GM12878 (cell line): ENCODE measurements around the gene MFN2. TPM values are rescaled to one million over a fixed set of nuclear protein-coding genes. Genes with fewer than 3 reads are reported as not detected.

Source experiments
- ATAC-seq: fragments of 200-7000 bp; cut with Tn5 transposase; 3 replicates; pipeline ENCODE4 v1.9.1; 2020; ENCODE audit warnings: mild to moderate bottlenecking, moderate library complexity
- BruUV-seq: library from RNA; stranded (reverse); fragments of 400-500 nt; replicated peaks from 2 replicates; lab custom pipeline; 2021; lab: Mats Ljungman, UMichigan
- CTCF ChIA-PET: fragments of 300-600 bp; sonication (Branson Sonifier 250); formaldehyde crosslinking; extraction: SDS; loops from one replicate; lab custom pipeline; 2021; ENCODE audit warnings: inconsistent platforms; lab: Yijun Ruan, JAX
- POLR2A ChIA-PET: fragments of 350-600 bp; formaldehyde crosslinking; extraction: SDS; loops from one replicate; lab custom pipeline; 2021; ENCODE audit warnings: inconsistent platforms; lab: Charles Lee
- RAD21 ChIA-PET: fragments of 300-600 bp; sonication (Branson Sonifier 250); formaldehyde crosslinking; loops from one replicate; lab custom pipeline; 2023; ENCODE audit warnings: antibody characterized with exemption; ENCODE audit not compliant: unreplicated experiment; lab: Charles Lee
- SMC1A ChIA-PET: fragments of 300-600 bp; sonication (Branson Sonifier 250); formaldehyde crosslinking; loops from one replicate; lab custom pipeline; 2023; ENCODE audit not compliant: unreplicated experiment, uncharacterized antibody; lab: Charles Lee
- DNase-seq: peaks from one replicate; pipeline ENCODE4 v3.0.0-alpha.2; 2011; ENCODE audit warnings: low read depth, low spot score
- FAIRE-seq: peaks from 3 replicates; lab custom pipeline; 2011; peaks lifted over from hg19 to GRCh38; lab: Jason Lieb, UNC
- H2AFZ ChIP-seq: 2 replicates; pipeline ENCODE4 v1.6.0; 2011; ENCODE audit warnings: low read depth, low read length, control low read depth; ENCODE audit not compliant: control insufficient read depth
- H3K27ac ChIP-seq: 2 replicates; pipeline ENCODE4 v1.5.1; 2011; ENCODE audit warnings: control low read depth; ENCODE audit not compliant: control insufficient read depth, insufficient read depth
- H3K27me3 ChIP-seq, 2 experiments: replicated peaks in 1 of 2; 2 replicates each; pipeline versions ENCODE4 v1.6.0 to v1.6.1; 2011; ENCODE audit warnings: low read length in 1 of 2; ENCODE audit not compliant: control insufficient read depth in 2 of 2, insufficient read depth in 2 of 2
- H3K36me3 ChIP-seq, 2 experiments: 2 replicates each; pipeline ENCODE4 v1.5.1; 2011; ENCODE audit warnings: low read length in 1 of 2; ENCODE audit not compliant: control insufficient read depth in 2 of 2, insufficient read depth in 2 of 2
- H3K4me1 ChIP-seq: 2 replicates; pipeline ENCODE4 v1.6.1; 2011; ENCODE audit warnings: mild to moderate bottlenecking, low read length, moderate library complexity, mixed read lengths; ENCODE audit not compliant: control insufficient read depth, insufficient read depth
- H3K4me2 ChIP-seq: 2 replicates; pipeline ENCODE4 v1.6.0; 2011; ENCODE audit warnings: control low read depth; ENCODE audit not compliant: control insufficient read depth, insufficient read depth
- H3K4me3 ChIP-seq: fragments of 200-600 bp; sonication (generic); 2 replicates; pipeline ENCODE4 v1.5.1; 2016
- H3K79me2 ChIP-seq: 2 replicates; pipeline ENCODE4 v1.6.0; 2011; ENCODE audit warnings: low read length; ENCODE audit not compliant: control insufficient read depth, insufficient read depth
- H3K9ac ChIP-seq: 2 replicates; pipeline ENCODE4 v1.8.0; 2011; ENCODE audit warnings: low read length, control low read depth, mixed read lengths; ENCODE audit not compliant: control insufficient read depth, insufficient read depth
- H3K9me3 ChIP-seq: replicated peaks from 3 replicates; pipeline ENCODE4 v1.5.1; 2011; ENCODE audit warnings: mild to moderate bottlenecking, low read length; ENCODE audit not compliant: control insufficient read depth, insufficient read depth
- H4K20me1 ChIP-seq: 2 replicates; pipeline ENCODE4 v1.6.0; 2011; ENCODE audit not compliant: control insufficient read depth, insufficient read depth
- CBFB ChIP-seq: IDR thresholded peaks from 2 replicates; pipeline ENCODE4 v1.6.1; 2016; ENCODE audit warnings: antibody characterized with exemption, low read depth
- CREM ChIP-seq: IDR thresholded peaks from 2 replicates; pipeline ENCODE4 v1.6.1; 2014; ENCODE audit warnings: antibody characterized with exemption, low read depth
- EED ChIP-seq: sonication (generic); IDR thresholded peaks from 2 replicates; pipeline ENCODE4 v1.6.1; 2016; ENCODE audit warnings: antibody characterized with exemption, low read depth
- ETV6 ChIP-seq, 2 experiments: fragments of 450-650 bp in 1 of 2; IDR thresholded peaks in 1 of 2; conservative IDR thresholded peaks in 1 of 2; 2 replicates each; pipeline ENCODE4 v1.6.1; 2014; ENCODE audit warnings: antibody characterized with exemption in 1 of 2, borderline replicate concordance in 1 of 2, low read depth in 1 of 2, mild to moderate bottlenecking in 1 of 2, moderate library complexity in 1 of 2
- FOXM1 ChIP-seq: IDR thresholded peaks from 2 replicates; pipeline ENCODE4 v1.6.1; 2012; ENCODE audit warnings: low read depth, mild to moderate bottlenecking, inconsistent platforms, low read length, moderate library complexity
- IKZF1 ChIP-seq: fragments of 450-650 bp; conservative IDR thresholded peaks from 2 replicates; pipeline ENCODE4 v1.6.1; 2017; ENCODE audit warnings: antibody characterized with exemption, mild to moderate bottlenecking
- IKZF2 ChIP-seq, 2 experiments: fragments of 450-650 bp; IDR thresholded peaks; 2 replicates each; pipeline ENCODE4 v1.6.1; 2017; ENCODE audit warnings: mild to moderate bottlenecking in 2 of 2, moderate library complexity in 2 of 2
- IRF4 ChIP-seq: IDR thresholded peaks from 2 replicates; pipeline ENCODE4 v1.6.1; 2011; ENCODE audit warnings: low read depth, low read length
- JUNB ChIP-seq: IDR thresholded peaks from 2 replicates; pipeline ENCODE4 v1.6.1; 2016; ENCODE audit warnings: antibody characterized with exemption, mild to moderate bottlenecking
- PAX5 ChIP-seq: IDR thresholded peaks from 2 replicates; pipeline ENCODE4 v1.6.1; 2011; ENCODE audit warnings: low read depth, low read length, borderline replicate concordance
- POLR2A ChIP-seq: IDR thresholded peaks from 2 replicates; pipeline ENCODE4 v1.6.1; 2011; ENCODE audit warnings: low read depth, mild to moderate bottlenecking, low read length
- POLR2AphosphoS2 ChIP-seq: IDR thresholded peaks from 2 replicates; pipeline ENCODE4 v1.6.1; 2011; ENCODE audit warnings: low read depth, mild to moderate bottlenecking, low read length, improper control_type of control experiment, moderate library complexity
- SIX5 ChIP-seq: IDR thresholded peaks from 2 replicates; pipeline ENCODE4 v1.6.1; 2011; ENCODE audit warnings: mild to moderate bottlenecking, low read depth, low read length, moderate library complexity; ENCODE audit not compliant: severe bottlenecking
- SPI1 ChIP-seq: IDR thresholded peaks from 2 replicates; pipeline ENCODE4 v1.6.1; 2011; ENCODE audit warnings: low read depth, mild to moderate bottlenecking, low read length, moderate library complexity, borderline replicate concordance; ENCODE audit not compliant: insufficient read depth
- SRF ChIP-seq, 2 experiments: IDR thresholded peaks; 2 replicates each; pipeline ENCODE4 v1.6.1; 2011; ENCODE audit warnings: low read depth in 2 of 2, low read length in 2 of 2, mild to moderate bottlenecking in 1 of 2, moderate library complexity in 1 of 2
- TCF12 ChIP-seq: IDR thresholded peaks from 2 replicates; pipeline ENCODE4 v1.6.1; 2011; ENCODE audit warnings: low read depth, mild to moderate bottlenecking, low read length
- TCF3 ChIP-seq: IDR thresholded peaks from 2 replicates; pipeline ENCODE4 v1.6.1; 2012; ENCODE audit warnings: low read depth, mild to moderate bottlenecking, low read length, borderline replicate concordance; ENCODE audit not compliant: insufficient read depth
- in situ Hi-C: fragments of 300-500 bp; cut with MboI; formaldehyde crosslinking; loops from 9 replicates; pipeline ENCODE4 v1.14.3; 2018; ENCODE audit warnings: mixed read lengths
- intact Hi-C: fragments of 100-400 bp; cut with micrococcal nuclease; formaldehyde crosslinking; loops from one replicate; pipeline ENCODE4 v1.14.2; 2022; ENCODE audit not compliant: unreplicated experiment
- polyA plus RNA-seq, 11 experiments: library from polyadenylated mRNA; depleted of rRNA in 4 of 11; unstranded in 6 of 11; stranded (reverse) in 5 of 11; fragments of >200 nt; fragmentation: Nextera tagmentation in 4 of 11; fragmentation: Illumina TruSeq in 1 of 11; extraction: Ambion mirVana in 4 of 11; extraction: Trizol in 1 of 11; gene quantifications; 1 replicate in 1 of 11; 2 replicates in 10 of 11; pipeline versions ENCODE4 v1.2.1 to v1.2.3, GENCODE V29; 2011 to 2016; ENCODE audit warnings: inconsistent platforms in 2 of 11, missing spikeins in 2 of 11, low read depth in 1 of 11
- total RNA-seq, 4 experiments: library from RNA; depleted of rRNA in 3 of 4; stranded (reverse); fragments of >200 nt in 3 of 4; fragmentation: Illumina TruSeq in 1 of 4; extraction: Trizol in 1 of 4; gene quantifications; 2 replicates each; pipeline versions ENCODE4 v1.2.1 to v1.2.3, GENCODE V29; 2013 to 2021
- TF ChIP-seq, protein P1 (sequence below): IDR thresholded peaks from 2 replicates; pipeline ENCODE4 v1.6.1; 2012; ENCODE audit warnings: low read depth, low read length, improper control_type of control experiment
- TF ChIP-seq, protein P2 (sequence below): fragments of 150-350 bp; IDR thresholded peaks from 2 replicates; pipeline ENCODE4 v1.6.1; 2014; ENCODE audit warnings: mild to moderate bottlenecking, low read depth, low read length
- TF ChIP-seq, protein P3 (sequence below): IDR thresholded peaks from 2 replicates; pipeline ENCODE4 v1.6.1; 2011; ENCODE audit warnings: borderline replicate concordance, low read depth, mild to moderate bottlenecking, moderate library complexity, low read length; ENCODE audit not compliant: insufficient read depth, poor library complexity, severe bottlenecking

The MFN2 gene
- total and polyA plus RNA-seq, 10 of the 15 experiments (the other 5 are each of a cell fraction or from before 2014, with no cell fraction given) = 5.3 to 64.4 (median 48.1) TPM

DNA sequence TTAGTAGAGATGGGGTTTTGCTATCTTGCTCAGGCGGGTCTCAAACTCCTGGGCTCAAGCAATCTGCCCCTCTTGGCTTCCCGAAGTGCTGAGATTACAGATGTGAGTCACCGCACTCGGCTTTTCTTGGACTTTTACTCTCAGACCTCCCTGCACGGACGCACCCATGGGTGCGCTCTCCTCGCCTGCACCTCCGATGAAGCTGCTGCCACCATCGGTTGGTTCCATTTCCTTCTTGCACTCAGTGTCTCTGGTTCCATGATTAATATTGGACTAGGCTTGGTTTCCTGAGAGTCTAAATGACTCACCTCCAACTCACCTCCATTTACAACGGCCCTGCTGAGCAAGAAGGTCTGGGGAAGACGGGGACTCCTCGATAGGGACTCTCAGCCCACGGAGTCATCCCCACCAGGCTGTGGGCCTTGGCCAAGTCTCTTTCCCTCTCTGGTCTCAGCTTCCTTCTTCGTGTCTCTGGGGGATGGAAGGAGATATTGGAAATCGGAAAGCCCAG is 76.1 kb downstream of the MFN2 start (continued):
- TF ChIP-seq SRF (IDR thresholded peaks at IDR 0.05; ENCODE audit: low read depth in 2 of 2, low read length in 2 of 2) (peak in 1 of 2 experiments; percentile 53; a peak in 1 of 4 replicates), IRF4 (peak; percentile 74; the same call in 1 of the 2 replicates), IKZF1 (peak; percentile 60), POLR2AphosphoS2 (no peak), TCF3 (0 out of 2 replicates have a peak, but pooled peaks have one; percentile 42), CBFB (no peak), PAX5 (peak; percentile 29; the same call in 1 of the 2 replicates), ETV6 (conservative IDR thresholded peaks at IDR 0.05 in 1 of 2, IDR thresholded peaks at IDR 0.05 in 1 of 2; ENCODE audit: borderline replicate concordance in 1 of 2, low read depth in 1 of 2) (peak in 1 of 2 experiments; percentile 64; a peak in 1 of 4 replicates), IKZF2 (IDR thresholded peaks at IDR 0.05) (peak; percentile 71 to 77), CREM (peak; percentile 41; the same call in 1 of the 2 replicates)
- TF ChIP-seq, protein P1, sequence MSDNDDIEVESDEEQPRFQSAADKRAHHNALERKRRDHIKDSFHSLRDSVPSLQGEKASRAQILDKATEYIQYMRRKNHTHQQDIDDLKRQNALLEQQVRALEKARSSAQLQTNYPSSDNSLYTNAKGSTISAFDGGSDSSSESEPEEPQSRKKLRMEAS = no peak

DNA sequence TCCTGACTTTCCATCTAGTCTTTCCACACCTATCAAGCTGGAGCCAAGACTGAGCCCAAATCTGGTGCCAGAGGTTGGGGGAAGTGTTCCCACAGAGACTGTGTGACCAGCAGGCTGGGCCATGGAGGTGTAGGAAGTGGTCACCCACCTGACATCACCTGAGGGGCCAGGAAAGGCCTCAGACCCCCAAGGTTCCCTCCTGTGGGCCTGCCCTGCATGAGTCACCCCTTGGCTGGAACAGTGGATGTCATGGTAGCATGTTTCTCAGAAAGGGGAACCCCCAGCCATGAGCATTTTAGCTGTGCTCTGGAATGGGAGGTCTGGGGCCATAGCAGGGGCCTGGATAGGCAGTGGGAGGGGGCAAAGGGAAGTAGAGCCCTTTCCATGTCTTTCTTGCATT is 77.1 kb downstream of the MFN2 start:
- ChIA-PET RAD21 (interaction anchor here (0.6 to 5.7 kb wide), 9 partner anchors 10 to 141 kb away, joined by 3 to 34 read pairs (median 8); partner anchors contain the start of gene MIIP), SMC1A (interaction anchor here (1.0 to 14.3 kb wide), 6 partner anchors 10 to 23 kb away, joined by 3 to 209 read pairs (median 32); partner anchors contain the start of gene TNFRSF8), POLR2A (interaction anchor here (0.8 to 11.1 kb wide), 9 partner anchors 10 to 149 kb away, joined by 3 to 134 read pairs (median 10); partner anchors contain the start of gene MIIP), CTCF (interaction anchor here (1.2 to 3.6 kb wide), 7 partner anchors 9 to 38 kb away, joined by 3 to 16 read pairs (median 5); partner anchors contain the start of gene MIIP)
- H3K4me2 ChIP-seq = peak overlapping the region; percentile 39; the same call in 1 of the 2 replicates
- H4K20me1 ChIP-seq = no peaks in the 10 kb centered on the region
- no peak overlapping the region for H3K4me3 ChIP-seq
- peaks cover 2% of the 10 kb centered on the region; the same call in 2 of the 3 replicates for H3K9me3 ChIP-seq
- H3K27me3 ChIP-seq = no peaks in the 10 kb centered on the region
- ATAC-seq = peak; percentile 38
- no TSS peak for BruUV-seq
- H3K36me3 ChIP-seq = no peaks in the 10 kb centered on the region
- peak overlapping the region; percentile 80 for H3K27ac ChIP-seq
- H3K4me1 ChIP-seq = peaks cover 81% of the 10 kb centered on the region
- intact Hi-C loops (no loop called here), in situ Hi-C loops (loop anchor here (25.0 kb wide), 1 partner anchor 1655 kb away; the partner anchor contains the start of gene PRDM2)
- DNase-seq = no peak
- no peak overlapping the region for H2AFZ ChIP-seq
- FAIRE-seq = no peak
- H3K79me2 ChIP-seq = peaks cover 15% of the 10 kb centered on the region
- H3K9ac ChIP-seq = no peak overlapping the region
- TF ChIP-seq TCF12 = no peak
- TF ChIP-seq JUNB = peak; percentile 64
- TF ChIP-seq, protein P2, sequence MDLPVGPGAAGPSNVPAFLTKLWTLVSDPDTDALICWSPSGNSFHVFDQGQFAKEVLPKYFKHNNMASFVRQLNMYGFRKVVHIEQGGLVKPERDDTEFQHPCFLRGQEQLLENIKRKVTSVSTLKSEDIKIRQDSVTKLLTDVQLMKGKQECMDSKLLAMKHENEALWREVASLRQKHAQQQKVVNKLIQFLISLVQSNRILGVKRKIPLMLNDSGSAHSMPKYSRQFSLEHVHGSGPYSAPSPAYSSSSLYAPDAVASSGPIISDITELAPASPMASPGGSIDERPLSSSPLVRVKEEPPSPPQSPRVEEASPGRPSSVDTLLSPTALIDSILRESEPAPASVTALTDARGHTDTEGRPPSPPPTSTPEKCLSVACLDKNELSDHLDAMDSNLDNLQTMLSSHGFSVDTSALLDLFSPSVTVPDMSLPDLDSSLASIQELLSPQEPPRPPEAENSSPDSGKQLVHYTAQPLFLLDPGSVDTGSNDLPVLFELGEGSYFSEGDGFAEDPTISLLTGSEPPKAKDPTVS = no peak
- peak; percentile 51; the same call in 1 of the 2 replicates for TF ChIP-seq SPI1
- TF ChIP-seq SIX5 = no peak
- TF ChIP-seq EED = peak; percentile 80
- 0 out of 2 replicates have a peak, but pooled peaks have one; percentile 39 for TF ChIP-seq IKZF1
- 0 out of 2 replicates have a peak, but pooled peaks have one; percentile 9 for TF ChIP-seq POLR2A
- peak; percentile 50; the same call in 1 of the 2 replicates for TF ChIP-seq PAX5
- TF ChIP-seq, protein P3, sequence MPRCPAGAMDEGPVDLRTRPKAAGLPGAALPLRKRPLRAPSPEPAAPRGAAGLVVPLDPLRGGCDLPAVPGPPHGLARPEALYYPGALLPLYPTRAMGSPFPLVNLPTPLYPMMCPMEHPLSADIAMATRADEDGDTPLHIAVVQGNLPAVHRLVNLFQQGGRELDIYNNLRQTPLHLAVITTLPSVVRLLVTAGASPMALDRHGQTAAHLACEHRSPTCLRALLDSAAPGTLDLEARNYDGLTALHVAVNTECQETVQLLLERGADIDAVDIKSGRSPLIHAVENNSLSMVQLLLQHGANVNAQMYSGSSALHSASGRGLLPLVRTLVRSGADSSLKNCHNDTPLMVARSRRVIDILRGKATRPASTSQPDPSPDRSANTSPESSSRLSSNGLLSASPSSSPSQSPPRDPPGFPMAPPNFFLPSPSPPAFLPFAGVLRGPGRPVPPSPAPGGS = peak; percentile 31
- TF ChIP-seq FOXM1 = no peak
